K562 (cell line): Measurements from ENCODE around the gene BMI1. TPM values are rescaled to one million over a fixed set of nuclear protein-coding genes. Genes with fewer than 3 reads are reported as not detected.

ENCODE experiments used
- BRD9 ChIP-seq: fragments of 450-650 bp; IDR thresholded peaks from 2 replicates; pipeline ENCODE4 v1.6.1; 2018; ENCODE audit warnings: low read depth; ENCODE audit not compliant: partially characterized antibody
- CBFA2T2 ChIP-seq: fragments of 450-650 bp; conservative IDR thresholded peaks from 2 replicates; pipeline ENCODE4 v1.6.1; 2017; ENCODE audit warnings: mild to moderate bottlenecking
- CBFB ChIP-seq: sonication (generic); formaldehyde crosslinking; IDR thresholded peaks from 2 replicates; pipeline ENCODE4 v1.4.0; 2020; ENCODE audit warnings: mild to moderate bottlenecking, missing genetic modification reagents
- FOXJ3 ChIP-seq: sonication (generic); formaldehyde crosslinking; IDR thresholded peaks from 2 replicates; pipeline ENCODE4 v1.4.0; 2020; ENCODE audit warnings: mild to moderate bottlenecking, missing genetic modification reagents
- HOXB6 ChIP-seq: fragments of 250-450 bp; sonication (Bioruptor Pico); IDR thresholded peaks from 2 replicates; pipeline ENCODE4 v1.5.1; 2022; ENCODE audit warnings: mild to moderate bottlenecking, borderline replicate concordance
- KLF16 ChIP-seq: IDR thresholded peaks from 2 replicates; pipeline ENCODE4 v1.6.1; 2016; ENCODE audit warnings: antibody characterized with exemption
- MAX ChIP-seq: sonication (generic); formaldehyde crosslinking; IDR thresholded peaks from 2 replicates; pipeline ENCODE4 v1.9.0; 2022; ENCODE audit warnings: mild to moderate bottlenecking, missing genetic modification reagents
- MITF ChIP-seq: IDR thresholded peaks from 2 replicates; pipeline ENCODE4 v1.6.1; 2014; ENCODE audit warnings: antibody characterized with exemption
- OTX1 ChIP-seq: fragments of 450-650 bp; formaldehyde crosslinking; IDR thresholded peaks from 2 replicates; pipeline ENCODE4 v1.4.0; 2022; ENCODE audit warnings: mild to moderate bottlenecking
- POLR2B ChIP-seq: fragments of 450-650 bp; IDR thresholded peaks from 2 replicates; pipeline ENCODE4 v1.6.1; 2018; ENCODE audit warnings: low read depth; ENCODE audit not compliant: partially characterized antibody
- RCOR1 ChIP-seq, 2 experiments: IDR thresholded peaks; 2 replicates each; pipeline ENCODE4 v1.6.1; 2012; ENCODE audit warnings: low read depth in 2 of 2, low read length in 2 of 2, borderline replicate concordance in 1 of 2, improper control_type of control experiment in 1 of 2
- SRSF1 ChIP-seq: fragments of 200-400 bp; formaldehyde crosslinking; IDR thresholded peaks from 2 replicates; pipeline ENCODE4 v1.6.1; 2017; ENCODE audit warnings: mild to moderate bottlenecking, low read depth, low read length, moderate library complexity
- TAF7 ChIP-seq: fragments of 450-650 bp; IDR thresholded peaks from 2 replicates; pipeline ENCODE4 v1.6.1; 2016; ENCODE audit warnings: missing genetic modification characterization, missing compliant biosample characterization
- USF2 ChIP-seq: sonication (generic); formaldehyde crosslinking; IDR thresholded peaks from 2 replicates; pipeline ENCODE4 v1.5.0; 2020; ENCODE audit warnings: missing genetic modification reagents
- ZNF165 ChIP-seq: fragments of 250-450 bp; sonication (Bioruptor Pico); IDR thresholded peaks from 2 replicates; pipeline ENCODE4 v1.4.0; 2020; ENCODE audit warnings: borderline replicate concordance
- ZNF24 ChIP-seq: fragments of 450-650 bp; IDR thresholded peaks from 2 replicates; pipeline ENCODE4 v1.6.1; 2016
- ZNF253 ChIP-seq: fragments of 250-450 bp; sonication (Bioruptor Pico); conservative IDR thresholded peaks from 2 replicates; pipeline ENCODE4 v1.6.1; 2021; ENCODE audit warnings: mild to moderate bottlenecking
- ZNF639 ChIP-seq, 2 experiments: fragments of 200-800 bp in 1 of 2; sonication (Bioruptor generic) in 1 of 2; sonication (generic) in 1 of 2; formaldehyde crosslinking in 1 of 2; IDR thresholded peaks in 1 of 2; conservative IDR thresholded peaks in 1 of 2; 2 replicates each; pipeline versions ENCODE4 v1.5.0 to v1.6.1; 2016 to 2020; ENCODE audit warnings: missing compliant biosample characterization in 1 of 2, missing genetic modification characterization in 1 of 2, missing genetic modification reagents in 1 of 2
- ZNF77 ChIP-seq: fragments of 250-450 bp; sonication (Bioruptor Pico); IDR thresholded peaks from 2 replicates; pipeline ENCODE4 v1.5.0; 2020
- polyA plus RNA-seq, 8 experiments: library from polyadenylated mRNA; depleted of rRNA in 4 of 8; stranded (reverse) in 5 of 8; unstranded in 3 of 8; fragments of >200 nt; fragmentation: Nextera tagmentation in 2 of 8; fragmentation: Illumina TruSeq in 1 of 8; extraction: Ambion mirVana in 2 of 8; extraction: Trizol in 1 of 8; gene quantifications; 2 replicates each; pipeline versions ENCODE4 v1.2.1 to v1.2.3, GENCODE V29; 2011 to 2014; ENCODE audit warnings: inconsistent platforms in 1 of 8, missing spikeins in 1 of 8
- total RNA-seq, 7 experiments: library from RNA; depleted of rRNA in 6 of 7; stranded (reverse); fragments of >200 nt in 6 of 7; fragmentation: Illumina TruSeq in 2 of 7; extraction: Trizol in 2 of 7; gene quantifications; 2 replicates each; pipeline versions ENCODE4 v1.2.1 to v1.2.3, GENCODE V29; 2011 to 2021; ENCODE audit warnings: low replicate concordance in 1 of 7
- TF ChIP-seq, protein P1 (sequence below), 2 experiments: fragments of 450-650 bp in 1 of 2; IDR thresholded peaks; 2 replicates each; pipeline ENCODE4 v1.6.1; 2011 to 2017; ENCODE audit warnings: low read depth in 2 of 2, antibody characterized with exemption in 1 of 2, borderline replicate concordance in 1 of 2, low read length in 1 of 2, mild to moderate bottlenecking in 1 of 2, mixed read lengths in 1 of 2; ENCODE audit not compliant: control insufficient read depth in 1 of 2

Gene BMI1
- total and polyA plus RNA-seq, 9 of the 15 experiments (the other 6 are each of a cell fraction or from before 2014, with no cell fraction given), result 21.4 to 103 (median 70.8) TPM

GRCh38 chr10:22321156-22321923 is 441 bp downstream of the BMI1 start (continued):
- TF ChIP-seq USF2 (CRISPR knock-in tag), result no peak
- TF ChIP-seq, protein P1, sequence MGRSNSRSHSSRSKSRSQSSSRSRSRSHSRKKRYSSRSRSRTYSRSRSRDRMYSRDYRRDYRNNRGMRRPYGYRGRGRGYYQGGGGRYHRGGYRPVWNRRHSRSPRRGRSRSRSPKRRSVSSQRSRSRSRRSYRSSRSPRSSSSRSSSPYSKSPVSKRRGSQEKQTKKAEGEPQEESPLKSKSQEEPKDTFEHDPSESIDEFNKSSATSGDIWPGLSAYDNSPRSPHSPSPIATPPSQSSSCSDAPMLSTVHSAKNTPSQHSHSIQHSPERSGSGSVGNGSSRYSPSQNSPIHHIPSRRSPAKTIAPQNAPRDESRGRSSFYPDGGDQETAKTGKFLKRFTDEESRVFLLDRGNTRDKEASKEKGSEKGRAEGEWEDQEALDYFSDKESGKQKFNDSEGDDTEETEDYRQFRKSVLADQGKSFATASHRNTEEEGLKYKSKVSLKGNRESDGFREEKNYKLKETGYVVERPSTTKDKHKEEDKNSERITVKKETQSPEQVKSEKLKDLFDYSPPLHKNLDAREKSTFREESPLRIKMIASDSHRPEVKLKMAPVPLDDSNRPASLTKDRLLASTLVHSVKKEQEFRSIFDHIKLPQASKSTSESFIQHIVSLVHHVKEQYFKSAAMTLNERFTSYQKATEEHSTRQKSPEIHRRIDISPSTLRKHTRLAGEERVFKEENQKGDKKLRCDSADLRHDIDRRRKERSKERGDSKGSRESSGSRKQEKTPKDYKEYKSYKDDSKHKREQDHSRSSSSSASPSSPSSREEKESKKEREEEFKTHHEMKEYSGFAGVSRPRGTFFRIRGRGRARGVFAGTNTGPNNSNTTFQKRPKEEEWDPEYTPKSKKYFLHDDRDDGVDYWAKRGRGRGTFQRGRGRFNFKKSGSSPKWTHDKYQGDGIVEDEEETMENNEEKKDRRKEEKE (IDR thresholded peaks at IDR 0.05; ENCODE audit: borderline replicate concordance in 1 of 2, control insufficient read depth in 1 of 2, low read depth in 2 of 2, low read length in 1 of 2), result peak in 1 of 2 experiments; percentile 83; a peak in 1 of 4 replicates
- no peak for TF ChIP-seq ZNF77 (CRISPR knock-in tag)
- TF ChIP-seq BRD9, result no peak
- peak in 1 of 2 experiments; percentile 82; a peak in 1 of 4 replicates for TF ChIP-seq ZNF639 (CRISPR knock-in tag; conservative IDR thresholded peaks at IDR 0.05 in 1 of 2, IDR thresholded peaks at IDR 0.05 in 1 of 2)
- TF ChIP-seq ZNF253, result no peak
- no peak for TF ChIP-seq CBFA2T2
- peak; percentile 51 for TF ChIP-seq POLR2B
- TF ChIP-seq HOXB6 (CRISPR knock-in tag), result no peak
- TF ChIP-seq TAF7 (tag), result no peak
- no peak for TF ChIP-seq CBFB (CRISPR knock-in tag)
- TF ChIP-seq ZNF24, result peak; percentile 58; the same call in 1 of the 2 replicates
- no peak for TF ChIP-seq ZNF165 (CRISPR knock-in tag)
- TF ChIP-seq SRSF1, result peak; percentile 56; the same call in 1 of the 2 replicates
- peak; percentile 17; the same call in 1 of the 2 replicates for TF ChIP-seq KLF16
- peak; percentile 73; the same call in 1 of the 2 replicates for TF ChIP-seq OTX1
- peak in 1 of 2 experiments; percentile 65; a peak in 2 of 4 replicates for TF ChIP-seq RCOR1 (IDR thresholded peaks at IDR 0.05; ENCODE audit: borderline replicate concordance in 1 of 2, low read depth in 2 of 2, low read length in 2 of 2)
- no peak for TF ChIP-seq FOXJ3 (CRISPR knock-in tag)
- TF ChIP-seq MITF, result no peak
- no peak; the same call in 1 of the 2 replicates for TF ChIP-seq MAX (CRISPR knock-in tag)
